Right ventricle myocardium superior (tissue), 1 donor: ENCODE results near the gene DCTD. TPM values are rescaled to one million over a fixed set of nuclear protein-coding genes. Genes with fewer than 3 reads are reported as not detected.

ENCODE experiments used
- ATAC-seq: fragments of 200-7000 bp; cut with Tn5 transposase; one replicate; pipeline ENCODE4 v1.9.1; 2020; ENCODE audit warnings: mild to moderate bottlenecking; ENCODE audit not compliant: poor library complexity
- DNase-seq: peaks from one replicate; pipeline ENCODE4 v3.0.0-alpha.2; 2020
- intact Hi-C: fragments of 100-400 bp; cut with DNase I; formaldehyde crosslinking; loops from one replicate; pipeline ENCODE4 v1.11.2; 2022
- total RNA-seq: library from RNA; stranded (reverse); fragmentation: NEBNext Ultra II Directional; extraction: Animal tissue kit (Norgen Biotek cat#: 25700); gene quantifications from one replicate; pipeline ENCODE4 v1.2.1, GENCODE V29; 2021
- donor health status: DM: no; HTN: yes; CAD: no; lungs with severe emphysema.

Gene DCTD
- total RNA-seq, 1 donor from 2014 or later = 38.0 TPM

DNA sequence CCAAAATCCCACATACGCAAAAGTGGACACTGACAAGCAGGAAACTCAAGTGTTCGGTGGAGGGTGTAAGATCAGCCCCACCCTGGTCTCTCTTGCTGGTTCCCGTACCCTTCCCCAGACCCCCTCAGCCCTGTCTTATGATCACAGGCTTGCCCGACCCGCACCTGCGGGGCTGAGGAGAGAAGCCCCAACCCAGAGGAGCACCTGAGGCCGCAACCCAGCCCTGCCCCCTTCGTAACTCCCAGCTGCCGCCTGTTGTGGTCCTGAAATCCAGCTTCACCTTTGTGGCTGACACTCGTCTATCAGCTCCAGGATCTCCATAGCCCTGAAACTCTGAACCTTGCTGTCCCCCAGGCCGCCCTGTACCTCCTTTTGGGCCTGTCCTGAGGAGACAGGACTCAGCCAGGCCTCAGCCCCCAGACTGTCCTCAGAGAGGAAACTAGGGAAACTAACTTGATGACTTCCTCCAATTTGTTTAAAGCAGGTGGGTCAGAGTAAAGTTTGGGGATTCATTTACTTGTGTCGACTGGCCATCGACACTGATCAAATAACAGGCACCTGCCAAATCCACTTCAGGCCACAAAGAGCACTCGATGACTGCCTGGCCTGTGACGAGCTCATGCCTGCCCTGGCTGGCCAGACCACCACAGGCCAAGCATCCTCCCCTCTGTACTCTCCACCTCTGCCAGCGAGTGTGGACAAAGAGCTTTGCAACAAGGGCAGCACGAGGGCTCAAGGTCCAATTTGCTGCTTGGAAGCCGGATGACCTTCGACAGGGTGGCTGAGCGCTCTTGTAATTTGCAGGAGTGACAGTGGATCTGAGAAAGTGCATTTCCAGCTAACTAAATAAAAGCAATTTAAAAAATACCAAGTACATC, 19.3 kb downstream of the DCTD start:
- intact Hi-C loops = no loop called here
- ATAC-seq (no peak), DNase-seq (no peak)

DNA sequence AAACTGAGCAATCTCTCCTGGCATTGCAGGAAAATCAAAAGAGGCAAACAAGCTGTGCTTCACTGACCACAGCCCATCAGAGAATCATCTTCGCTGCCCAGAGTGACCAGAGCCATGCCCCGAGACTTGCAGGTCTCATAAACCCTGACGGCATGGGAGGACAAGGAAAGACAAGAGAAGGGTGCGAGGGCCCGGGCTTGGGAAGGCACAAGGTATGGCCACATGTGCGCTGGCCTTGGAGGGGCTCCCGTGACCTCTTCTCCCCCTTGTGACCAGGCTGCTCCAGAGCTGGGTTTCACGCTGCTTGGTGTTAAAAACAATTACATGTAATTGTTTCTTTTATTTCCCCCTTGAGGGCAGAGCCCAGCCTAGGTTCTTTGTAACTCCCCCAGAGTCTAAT, 20.8 kb downstream of the DCTD start:
- no peak for ATAC-seq
- no peak for DNase-seq
- intact Hi-C loops = no loop called here

DNA sequence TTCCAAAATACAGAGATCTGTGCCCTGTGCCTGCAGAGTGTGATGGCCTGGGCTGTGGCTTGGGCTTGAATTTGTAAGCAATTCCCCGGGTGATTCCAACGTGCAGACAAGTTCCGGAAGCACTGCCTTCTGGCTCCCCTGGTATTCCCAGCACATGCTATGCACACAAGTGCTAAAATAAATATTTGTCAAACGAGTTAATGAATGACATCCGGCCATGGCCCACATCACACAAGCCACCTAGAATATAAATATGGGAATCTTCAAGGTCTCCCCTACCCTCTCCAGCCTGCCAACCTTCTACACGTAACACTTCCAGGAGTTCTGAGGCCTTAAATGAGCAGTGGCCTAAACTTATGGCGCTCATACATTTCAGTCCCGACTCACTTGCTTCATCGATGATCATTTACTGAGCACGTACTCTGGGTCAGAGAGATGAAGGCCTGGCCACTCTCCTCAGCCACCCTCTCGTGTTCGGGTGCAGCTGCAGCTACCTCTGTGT, 21.3 kb downstream of the DCTD start:
- ATAC-seq (no peak), DNase-seq (no peak)
- intact Hi-C loops = no loop called here

DNA sequence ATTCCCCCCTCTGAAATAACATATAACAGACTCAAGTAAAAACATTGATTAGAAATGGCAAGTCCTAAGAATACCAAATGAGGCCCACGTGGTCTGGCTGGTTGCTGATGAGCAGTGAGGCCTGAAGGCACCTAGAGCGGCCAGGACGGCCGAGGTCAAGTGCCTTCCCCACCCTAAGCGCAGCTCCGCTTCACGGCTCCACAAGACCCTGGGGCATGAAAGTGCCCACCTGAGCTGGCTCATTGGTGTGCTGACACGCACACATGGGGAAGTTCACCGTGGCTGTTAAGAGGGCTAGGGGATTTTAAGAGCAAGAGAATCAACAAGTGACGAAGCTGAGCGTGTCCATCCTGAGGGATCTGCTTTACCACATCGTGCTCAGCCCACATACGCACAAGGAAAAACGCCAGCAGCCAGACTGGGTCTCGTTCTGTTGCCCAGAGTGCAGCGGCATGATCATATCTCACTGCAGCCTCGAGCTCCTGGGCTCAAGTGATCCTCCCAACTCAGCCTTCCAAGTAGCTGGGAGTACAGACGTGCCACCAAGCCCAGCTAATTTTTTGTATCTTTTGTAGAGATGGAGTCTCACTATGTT, 22.4 kb downstream of the DCTD start:
- ATAC-seq (no peak), DNase-seq (no peak)
- intact Hi-C loops = no loop called here

DNA sequence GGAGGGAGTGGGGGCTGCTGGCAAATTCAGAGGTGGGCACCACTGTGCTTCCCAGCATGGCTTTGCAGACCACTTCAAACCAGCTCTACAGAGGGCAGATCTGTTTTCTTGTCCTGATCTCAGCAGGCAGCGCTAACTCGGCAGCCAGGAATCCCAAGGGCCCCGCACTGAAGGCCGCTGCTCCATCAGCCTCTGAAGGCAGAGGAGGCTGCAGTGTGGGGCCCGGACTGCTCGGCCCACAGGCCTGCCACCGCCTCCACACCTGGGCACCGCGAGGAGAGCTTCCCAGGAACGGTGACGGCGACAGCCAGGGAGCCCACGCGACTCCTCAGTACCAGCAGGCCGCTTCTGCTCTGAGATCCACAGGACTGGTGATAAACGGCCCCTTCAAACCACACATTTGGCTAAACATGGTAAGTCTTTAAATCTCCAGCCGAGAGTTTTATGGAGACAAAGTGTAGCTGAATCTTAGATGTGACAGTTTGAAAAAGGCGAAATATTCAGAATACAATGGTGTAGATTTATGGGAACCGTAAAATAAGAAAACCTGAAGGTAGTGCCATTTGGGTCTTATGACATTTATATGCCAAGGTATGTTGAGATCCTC, 23.6 kb downstream of the DCTD start:
- DNase-seq = no peak
- ATAC-seq = no peak
- intact Hi-C loops = no loop called here

DNA sequence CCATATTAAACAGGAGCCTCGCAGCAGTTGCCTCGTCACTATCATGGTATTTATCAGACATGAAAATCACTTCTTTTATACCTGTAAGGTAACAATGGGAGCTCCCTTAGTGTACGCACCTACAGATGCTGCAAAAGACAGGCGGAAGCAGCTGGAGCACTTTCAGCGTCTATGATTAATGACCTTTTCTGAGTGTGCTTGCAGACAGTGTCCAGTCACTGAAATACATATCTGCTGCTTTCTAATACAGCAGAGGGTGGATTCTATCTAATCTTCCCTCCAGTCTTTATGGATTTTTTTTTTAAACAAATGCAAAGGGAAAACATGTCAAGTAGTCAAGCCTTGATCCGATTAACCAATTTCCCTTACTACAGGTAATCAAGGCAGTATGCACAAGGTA, 24.1 kb downstream of the DCTD start:
- intact Hi-C loops = no loop called here
- no peak for ATAC-seq
- no peak for DNase-seq

DNA sequence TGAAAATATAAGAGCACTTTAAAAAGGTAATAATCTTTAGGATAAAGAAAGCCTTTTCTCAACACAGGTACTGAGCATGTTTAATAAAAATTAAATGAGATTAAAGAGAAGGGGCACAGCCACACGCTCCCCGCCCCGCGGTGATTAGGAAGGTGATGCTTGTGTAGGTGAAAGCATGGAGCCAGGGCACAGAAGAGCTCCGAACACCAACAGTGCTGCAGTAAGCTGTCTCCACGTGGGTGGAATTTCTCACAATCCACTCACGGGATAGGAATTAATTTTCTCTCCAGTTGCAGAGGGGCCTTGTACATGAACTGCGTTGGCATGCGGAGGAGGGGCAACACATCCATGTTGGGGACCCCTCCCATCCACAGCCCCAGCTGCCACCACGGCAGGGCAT, 27.0 kb downstream of the DCTD start:
- intact Hi-C loops = no loop called here
- DNase-seq (no peak), ATAC-seq (no peak)

DNA sequence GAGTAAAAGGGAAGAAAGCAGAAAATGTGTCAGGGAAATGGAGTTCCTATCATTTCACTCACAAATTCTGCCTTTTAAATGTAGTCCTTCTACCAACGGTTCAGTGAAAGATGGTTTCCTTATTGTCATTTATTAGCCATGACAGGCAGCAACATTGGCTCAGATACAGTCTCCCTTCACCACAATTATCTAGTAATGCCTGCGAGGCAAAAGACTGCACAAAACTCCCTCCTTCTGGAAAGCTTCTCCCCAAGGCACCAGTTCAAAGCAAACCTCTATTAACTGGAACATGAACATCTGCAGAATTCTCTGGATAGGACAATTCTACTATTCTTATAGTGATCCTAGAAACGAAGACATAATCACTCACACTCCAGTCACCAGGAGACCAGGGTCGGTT, 28.3 kb downstream of the DCTD start:
- no peak for ATAC-seq
- DNase-seq = no peak
- intact Hi-C loops = no loop called here

DNA sequence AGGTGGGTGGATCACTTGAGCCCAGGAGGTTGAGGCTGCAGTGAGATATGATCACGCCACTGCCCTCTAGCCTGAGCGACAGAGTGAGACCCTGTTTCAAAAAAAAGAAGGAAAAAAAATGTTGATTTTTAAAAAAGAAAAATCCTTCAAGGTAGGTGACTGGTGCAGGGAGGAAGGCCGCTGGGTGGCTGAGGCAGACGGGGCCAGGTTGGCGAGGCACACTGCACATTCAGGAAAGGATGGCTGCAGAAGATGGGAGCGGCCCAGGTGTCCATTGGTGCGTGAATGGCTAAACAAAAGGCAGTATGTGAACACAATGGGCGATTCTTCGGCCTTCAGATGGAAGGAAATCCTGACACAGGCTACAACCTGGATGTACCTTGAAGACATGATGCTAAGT, 30.4 kb downstream of the DCTD start:
- intact Hi-C loops = no loop called here
- DNase-seq (no peak), ATAC-seq (no peak)

DNA sequence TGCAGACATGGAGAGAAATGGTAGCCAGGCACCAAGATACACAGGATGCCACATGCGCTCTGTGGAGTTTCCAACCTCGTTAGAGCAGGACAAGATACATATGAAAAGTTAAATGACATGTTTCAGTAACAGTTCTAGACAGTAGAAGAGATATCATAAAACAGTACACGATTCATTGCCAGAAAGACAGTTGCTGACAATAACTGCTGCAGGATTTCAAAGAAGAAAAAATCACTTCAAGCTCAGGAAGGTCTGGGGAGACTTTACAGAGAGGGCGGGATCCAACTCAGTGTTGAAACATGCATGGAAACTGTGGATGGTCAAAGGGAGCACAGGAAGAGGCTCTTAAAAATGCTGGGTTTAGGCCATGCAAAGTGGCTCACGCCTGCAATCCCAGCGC, 31.0 kb downstream of the DCTD start:
- ATAC-seq (no peak), DNase-seq (no peak)
- intact Hi-C loops = no loop called here

DNA sequence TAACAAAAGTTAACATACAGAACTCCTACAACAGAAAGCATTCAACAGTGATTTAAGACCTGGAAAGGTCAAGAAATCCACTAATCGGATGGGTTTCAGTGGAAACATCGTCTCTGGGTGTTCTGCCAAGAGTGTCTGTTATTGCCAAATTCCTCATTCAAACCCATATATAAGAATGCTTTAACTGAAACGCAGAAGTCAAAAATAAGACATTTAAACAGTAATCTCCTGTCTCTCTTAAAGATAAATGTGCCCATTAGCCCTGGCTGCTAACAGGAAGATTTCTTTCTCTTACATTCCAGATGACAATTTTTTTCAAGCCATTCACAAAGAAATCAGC, 31.5 kb downstream of the DCTD start:
- DNase-seq (no peak), ATAC-seq (no peak)
- intact Hi-C loops = no loop called here

DNA sequence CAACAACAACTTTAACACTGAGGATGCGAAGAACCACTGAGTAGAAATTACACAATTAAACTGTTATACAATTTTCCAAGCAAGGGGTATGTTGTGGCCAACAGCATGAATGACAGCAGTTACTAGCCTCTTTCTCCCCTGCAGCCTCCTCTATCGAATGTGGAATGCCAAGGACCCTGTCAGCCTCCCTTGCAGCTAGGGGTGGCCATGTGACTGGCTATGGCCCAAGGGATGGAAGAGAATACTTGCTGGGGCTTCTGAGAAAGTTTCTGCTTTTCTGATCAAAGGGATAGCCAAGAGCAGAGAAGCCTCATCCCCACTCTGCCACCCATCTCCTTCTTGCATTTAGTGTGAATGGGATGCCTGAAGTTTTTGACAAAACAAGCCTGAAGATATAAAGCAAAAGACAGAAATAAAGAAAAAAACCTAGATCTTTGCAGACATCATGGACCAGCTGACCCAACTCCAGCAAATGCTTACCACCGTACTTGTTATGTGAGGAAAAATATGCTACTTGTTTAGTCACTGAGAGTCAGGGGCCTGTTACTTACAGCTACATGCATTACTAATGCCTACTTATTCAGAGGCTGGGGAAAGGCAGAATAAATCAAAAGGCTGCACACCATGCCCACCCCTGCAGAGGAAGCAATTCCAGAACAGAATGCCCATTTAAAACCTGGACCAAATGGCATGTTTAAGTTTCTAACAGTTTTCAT, 32.0 kb downstream of the DCTD start:
- intact Hi-C loops = no loop called here
- DNase-seq = no peak
- ATAC-seq = no peak

DNA sequence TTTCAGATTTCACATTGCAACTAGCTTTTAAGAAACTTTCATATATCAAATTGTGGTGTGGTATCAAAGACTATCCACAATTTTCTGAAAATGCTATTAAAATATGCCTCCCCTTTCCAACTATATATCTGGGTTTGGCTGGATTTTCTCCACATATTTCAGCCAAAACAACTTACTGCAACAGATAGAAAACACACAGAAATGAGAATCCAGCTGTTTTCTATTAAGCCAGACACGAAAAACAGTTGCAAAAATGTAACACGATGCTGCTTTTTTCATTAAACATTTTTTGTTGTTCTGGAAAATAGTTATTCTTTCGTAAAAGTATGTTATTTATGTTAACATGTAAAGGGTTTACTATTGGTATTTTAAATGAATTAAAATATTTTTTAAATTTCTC, 33.1 kb downstream of the DCTD start:
- intact Hi-C loops = no loop called here
- DNase-seq = no peak
- ATAC-seq = no peak

DNA sequence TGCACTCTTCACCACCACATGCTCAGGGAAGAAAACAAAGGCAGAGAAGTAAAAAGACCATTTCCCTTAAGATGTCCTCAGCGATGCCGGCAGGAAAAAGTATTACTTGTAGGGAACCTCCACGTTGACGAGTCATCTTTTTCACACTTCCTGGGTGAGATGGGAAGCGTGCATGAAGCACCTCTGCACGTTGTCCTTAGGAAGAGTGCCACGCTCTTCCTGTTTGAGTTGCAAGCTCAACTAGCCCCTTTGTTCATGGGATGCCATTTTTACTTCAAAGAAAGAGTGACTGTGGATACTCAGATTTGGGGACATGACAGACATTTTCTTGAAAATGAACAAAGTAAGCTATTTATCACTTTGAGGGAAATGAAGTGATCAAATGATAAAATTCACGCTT, 33.8 kb downstream of the DCTD start:
- ATAC-seq = no peak
- no peak for DNase-seq
- intact Hi-C loops = no loop called here

DNA sequence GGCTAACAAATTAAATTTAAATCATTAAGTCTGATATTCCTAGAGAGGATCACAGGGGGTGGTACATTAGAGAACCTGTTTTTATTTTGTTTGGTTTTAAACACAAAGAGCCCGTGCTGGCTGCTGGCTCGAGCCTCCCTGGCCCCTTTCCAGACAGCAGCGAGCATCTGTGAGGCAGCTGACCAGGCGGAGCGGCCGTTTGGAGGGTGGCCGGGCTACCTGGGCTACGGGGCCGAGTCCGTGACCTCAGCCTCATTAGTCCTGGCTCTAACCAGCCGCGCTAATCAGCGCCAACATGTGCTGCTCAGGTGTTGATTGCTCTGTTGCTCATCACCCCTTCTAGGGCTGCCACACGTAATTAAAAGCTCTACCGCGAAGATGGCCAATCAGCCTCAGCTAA, 35.3 kb downstream of the DCTD start:
- DNase-seq (peak; percentile 65), ATAC-seq (peak; percentile 49)
- intact Hi-C loops = no loop called here

DNA sequence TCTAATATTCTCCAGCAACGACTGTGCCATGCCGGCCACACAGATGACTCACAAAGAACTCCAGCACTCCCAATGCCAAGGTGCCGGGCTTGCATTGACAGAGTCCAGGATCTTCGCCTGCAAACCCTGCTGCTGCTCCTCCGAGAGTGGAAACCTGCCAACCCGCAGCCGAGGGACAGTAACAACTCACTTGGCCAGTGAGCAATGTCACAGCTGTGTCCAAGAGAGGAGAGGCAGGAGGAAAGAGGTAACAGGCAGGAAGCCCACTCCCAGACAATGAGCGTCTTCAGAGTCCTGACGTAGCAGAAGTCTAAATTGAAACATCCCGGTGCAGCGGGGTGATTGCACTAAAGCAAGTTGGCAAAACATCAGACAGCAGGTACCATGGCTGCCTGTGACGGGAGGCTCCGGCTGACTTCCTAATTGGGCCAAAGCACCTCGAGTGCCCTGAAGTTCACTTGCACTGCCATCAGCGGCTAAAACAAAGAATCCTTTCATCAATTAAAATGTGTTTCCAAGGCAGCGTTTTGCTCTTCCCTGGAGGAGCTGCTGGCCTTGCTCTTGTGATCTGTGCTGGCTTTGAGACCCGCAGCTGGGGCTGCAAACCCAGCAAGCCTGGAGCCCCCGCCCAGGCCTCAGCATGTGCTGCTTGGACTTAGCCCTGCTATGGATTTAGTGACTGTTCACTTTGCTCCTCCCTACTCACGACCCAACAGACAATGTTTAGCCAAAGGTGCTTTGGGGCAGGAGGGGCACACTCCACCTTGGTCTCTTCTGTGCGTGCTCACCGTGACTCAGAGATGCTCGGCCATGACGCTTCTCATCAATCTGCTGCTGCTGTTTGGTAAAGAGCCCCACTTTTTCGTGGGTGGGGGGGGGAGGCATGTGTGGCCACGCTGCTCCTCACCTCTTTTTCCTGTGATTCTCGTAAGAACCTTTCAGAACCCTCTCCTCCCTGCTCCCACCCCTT, 36.5 kb downstream of the DCTD start:
- intact Hi-C loops = no loop called here
- peak; percentile 84 for ATAC-seq
- DNase-seq = peak; percentile 78

DNA sequence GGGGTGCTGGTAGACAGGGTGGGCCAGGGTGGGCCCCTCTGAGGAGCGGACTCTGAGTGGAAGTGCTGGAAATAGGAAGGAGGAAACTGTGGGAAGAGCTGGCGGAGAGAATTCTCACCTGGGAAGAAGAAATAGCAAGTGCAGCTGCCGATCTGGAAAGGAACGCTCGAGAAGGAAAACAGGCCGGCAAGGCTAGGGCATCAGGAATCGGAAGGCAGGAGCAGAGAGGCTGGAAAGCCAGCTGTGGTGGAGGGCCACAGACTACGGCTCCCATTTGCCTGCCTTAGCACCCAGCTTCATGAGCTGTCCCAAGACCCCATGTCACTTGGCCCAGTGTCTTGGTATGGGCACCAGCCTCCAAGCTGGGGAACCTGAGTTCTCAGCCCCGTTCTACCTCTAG, 37.3 kb downstream of the DCTD start:
- DNase-seq = no peak
- intact Hi-C loops = no loop called here
- no peak for ATAC-seq
